DOHH2 (cell line): ENCODE data around the gene NFYC.

Experiments
- CTCF ChIP-seq: fragments of 200-600 bp; sonication (generic); IDR thresholded peaks from one replicate; pipeline ENCODE4 v1.5.1; 2014; ENCODE audit warnings: antibody characterized with exemption, mild to moderate bottlenecking, low read depth, low read length; ENCODE audit not compliant: poor library complexity, severe bottlenecking
- EZH2phosphoT487 ChIP-seq: fragments of 200-600 bp; sonication (generic); IDR thresholded peaks from 2 replicates; pipeline ENCODE4 v1.6.1; 2017; ENCODE audit warnings: borderline replicate concordance, mild to moderate bottlenecking, antibody characterized with exemption, low read length, moderate library complexity, mixed read lengths

GRCh38 chr1:40697436-40697835, 5.9 kb downstream of the NFYC start:
- no peak for TF ChIP-seq CTCF
- no peak for TF ChIP-seq EZH2phosphoT487
